22Rv1 (cell line): ENCODE measurements around the gene SLC7A14.

Experiments used
- H3K27ac ChIP-seq: fragments of 450-650 bp; 2 replicates; pipeline ENCODE4 v1.5.1; 2017
- CTCF ChIP-seq: fragments of 450-650 bp; IDR thresholded peaks from 2 replicates; pipeline ENCODE4 v1.5.1; 2017; ENCODE audit warnings: mild to moderate bottlenecking
- ZFX ChIP-seq: fragments of 450-650 bp; IDR thresholded peaks from 2 replicates; pipeline ENCODE4 v1.6.1; 2017; ENCODE audit warnings: antibody characterized with exemption, borderline replicate concordance

Gene SLC7A14

GRCh38 chr3:170566413-170566812 lies 19.5 kb downstream of the SLC7A14 start:
- no peak for TF ChIP-seq CTCF
- no peak for TF ChIP-seq ZFX

DNA sequence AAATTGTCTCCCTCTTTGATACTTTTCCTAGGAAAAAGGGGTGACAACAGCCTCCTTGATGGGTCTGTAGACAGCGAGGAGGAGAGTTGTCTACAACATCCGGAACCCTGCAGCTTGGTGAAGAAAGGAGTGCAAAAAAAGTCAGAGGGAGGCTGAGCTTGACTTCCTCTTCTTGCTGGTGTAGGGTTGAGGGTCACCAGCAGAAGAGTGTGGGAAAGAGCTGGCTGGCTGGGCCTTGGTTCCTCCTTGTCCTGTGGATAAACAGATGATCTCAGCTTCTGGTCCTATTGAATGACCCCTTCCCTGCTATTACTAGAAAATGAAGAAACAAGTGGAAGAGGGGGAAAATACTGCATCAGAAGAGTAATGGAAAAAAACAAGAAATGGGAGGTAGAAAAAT lies 20.4 kb downstream of the SLC7A14 start:
- H3K27ac ChIP-seq: no peak overlapping the region
- TF ChIP-seq ZFX: no peak
- TF ChIP-seq CTCF: no peak

More at GRCh38 chr3:170566413-170566812, 19.5 kb downstream of the SLC7A14 start:
- H3K27ac ChIP-seq: no peak overlapping the region

- H3K27ac ChIP-seq: no peak overlapping the region
- no peak for TF ChIP-seq ZFX
- TF ChIP-seq CTCF: no peak
These were observed 21.2 kb downstream of the SLC7A14 start for GRCh38 chr3:170564664-170565063.

DNA sequence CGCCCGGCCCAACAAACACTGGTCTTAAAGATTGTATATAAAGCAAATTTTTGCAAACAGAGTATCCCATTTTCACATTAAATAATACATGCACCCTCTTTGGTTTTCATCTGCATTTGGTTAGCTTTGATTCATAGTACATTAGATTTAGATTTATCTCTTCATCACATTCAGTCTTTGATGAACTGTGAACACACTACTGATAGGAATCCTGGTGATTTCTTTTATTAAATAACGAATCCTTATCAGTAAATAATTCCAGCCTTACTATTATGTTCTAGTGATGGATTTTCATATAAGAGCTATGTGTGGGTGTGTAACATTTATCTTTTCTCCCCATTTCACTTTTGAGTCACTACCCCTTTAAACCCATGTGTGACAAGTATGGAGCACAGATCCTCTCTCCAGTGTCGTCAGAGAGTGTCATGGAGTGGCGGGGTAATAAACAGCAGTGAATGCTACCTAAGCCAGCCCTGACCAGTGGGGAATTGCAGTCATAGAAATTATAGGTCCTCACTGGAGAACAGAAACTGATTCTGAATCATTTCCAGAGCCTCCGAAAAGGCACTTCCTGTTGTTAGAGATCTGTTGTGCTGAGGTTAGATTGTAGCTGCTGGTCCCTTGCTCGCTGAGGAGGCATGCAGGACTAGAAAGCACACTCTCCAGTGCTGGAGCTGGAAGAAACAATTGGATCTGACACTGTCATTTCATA lies 22.0 kb downstream of the SLC7A14 start:
- H3K27ac ChIP-seq: no peak overlapping the region
- TF ChIP-seq ZFX: no peak
- TF ChIP-seq CTCF: no peak

- no peak overlapping the region for H3K27ac ChIP-seq
- TF ChIP-seq ZFX (no peak), CTCF (no peak)
These were observed 23.8 kb downstream of the SLC7A14 start for GRCh38 chr3:170562080-170562479.

- TF ChIP-seq ZFX: no peak
- TF ChIP-seq CTCF: no peak
These were observed 25.0 kb downstream of the SLC7A14 start for GRCh38 chr3:170560717-170561382.

DNA sequence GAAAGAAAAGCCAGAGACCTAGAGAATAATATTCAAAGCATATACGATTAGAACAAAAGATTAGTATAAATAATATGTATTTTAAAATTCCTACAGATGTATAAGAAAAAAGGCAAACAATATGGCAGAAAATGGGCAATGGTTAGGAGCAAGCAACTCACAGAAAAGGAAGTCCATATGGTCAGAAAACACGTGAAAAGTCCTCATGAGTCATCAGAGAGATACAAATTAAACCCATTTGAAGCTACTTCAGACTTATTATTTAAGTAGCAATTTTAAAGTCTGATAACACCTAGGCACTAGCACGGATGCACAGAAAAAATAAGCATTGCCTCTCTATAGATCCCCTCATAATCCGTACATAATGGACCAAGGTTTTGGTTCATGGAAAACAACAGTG lies 25.6 kb downstream of the SLC7A14 start:
- H3K27ac ChIP-seq: no peak overlapping the region
- TF ChIP-seq CTCF (no peak), ZFX (no peak)

More at GRCh38 chr3:170560717-170561382, 25.0 kb downstream of the SLC7A14 start:
- H3K27ac ChIP-seq: no peak overlapping the region
